GM20000 (cell line): ENCODE results near the gene SIRPA.
A peak's percentile ranks its signal among the peaks of the same experiment; 100 is the strongest.

Source experiments
- DNase-seq: peaks from one replicate; pipeline ENCODE4 v3.0.0; 2012; ENCODE audit warnings: low spot score
- TF ChIP-seq, protein P1 (sequence below): IDR thresholded peaks from 2 replicates; pipeline ENCODE4 v1.5.1; 2012; ENCODE audit warnings: mild to moderate bottlenecking, control low read depth; ENCODE audit errors: extremely low read depth, missing control alignments

The SIRPA gene

DNA sequence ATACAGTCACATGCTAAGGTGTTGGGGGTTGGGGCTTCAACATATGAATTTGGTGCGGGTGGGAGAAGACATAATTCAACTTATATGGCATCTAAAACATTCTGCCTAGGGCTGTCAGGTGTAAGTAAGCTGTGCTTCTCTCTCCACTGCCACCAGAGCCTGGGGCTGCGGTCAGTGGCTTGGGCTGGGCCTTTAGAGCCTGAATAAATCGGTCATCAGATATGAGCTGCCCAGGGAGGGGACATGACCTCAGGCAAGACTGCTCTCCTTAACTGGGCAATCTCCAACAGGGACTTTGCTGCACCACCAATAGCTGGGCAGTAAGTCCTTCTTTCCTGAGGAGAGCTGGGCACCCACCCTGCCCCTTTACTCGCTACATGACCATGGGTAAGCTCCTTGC, 24.9 kb upstream of the SIRPA start:
- DNase-seq = no peak
- TF ChIP-seq, protein P1, sequence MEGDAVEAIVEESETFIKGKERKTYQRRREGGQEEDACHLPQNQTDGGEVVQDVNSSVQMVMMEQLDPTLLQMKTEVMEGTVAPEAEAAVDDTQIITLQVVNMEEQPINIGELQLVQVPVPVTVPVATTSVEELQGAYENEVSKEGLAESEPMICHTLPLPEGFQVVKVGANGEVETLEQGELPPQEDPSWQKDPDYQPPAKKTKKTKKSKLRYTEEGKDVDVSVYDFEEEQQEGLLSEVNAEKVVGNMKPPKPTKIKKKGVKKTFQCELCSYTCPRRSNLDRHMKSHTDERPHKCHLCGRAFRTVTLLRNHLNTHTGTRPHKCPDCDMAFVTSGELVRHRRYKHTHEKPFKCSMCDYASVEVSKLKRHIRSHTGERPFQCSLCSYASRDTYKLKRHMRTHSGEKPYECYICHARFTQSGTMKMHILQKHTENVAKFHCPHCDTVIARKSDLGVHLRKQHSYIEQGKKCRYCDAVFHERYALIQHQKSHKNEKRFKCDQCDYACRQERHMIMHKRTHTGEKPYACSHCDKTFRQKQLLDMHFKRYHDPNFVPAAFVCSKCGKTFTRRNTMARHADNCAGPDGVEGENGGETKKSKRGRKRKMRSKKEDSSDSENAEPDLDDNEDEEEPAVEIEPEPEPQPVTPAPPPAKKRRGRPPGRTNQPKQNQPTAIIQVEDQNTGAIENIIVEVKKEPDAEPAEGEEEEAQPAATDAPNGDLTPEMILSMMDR = no peak

DNA sequence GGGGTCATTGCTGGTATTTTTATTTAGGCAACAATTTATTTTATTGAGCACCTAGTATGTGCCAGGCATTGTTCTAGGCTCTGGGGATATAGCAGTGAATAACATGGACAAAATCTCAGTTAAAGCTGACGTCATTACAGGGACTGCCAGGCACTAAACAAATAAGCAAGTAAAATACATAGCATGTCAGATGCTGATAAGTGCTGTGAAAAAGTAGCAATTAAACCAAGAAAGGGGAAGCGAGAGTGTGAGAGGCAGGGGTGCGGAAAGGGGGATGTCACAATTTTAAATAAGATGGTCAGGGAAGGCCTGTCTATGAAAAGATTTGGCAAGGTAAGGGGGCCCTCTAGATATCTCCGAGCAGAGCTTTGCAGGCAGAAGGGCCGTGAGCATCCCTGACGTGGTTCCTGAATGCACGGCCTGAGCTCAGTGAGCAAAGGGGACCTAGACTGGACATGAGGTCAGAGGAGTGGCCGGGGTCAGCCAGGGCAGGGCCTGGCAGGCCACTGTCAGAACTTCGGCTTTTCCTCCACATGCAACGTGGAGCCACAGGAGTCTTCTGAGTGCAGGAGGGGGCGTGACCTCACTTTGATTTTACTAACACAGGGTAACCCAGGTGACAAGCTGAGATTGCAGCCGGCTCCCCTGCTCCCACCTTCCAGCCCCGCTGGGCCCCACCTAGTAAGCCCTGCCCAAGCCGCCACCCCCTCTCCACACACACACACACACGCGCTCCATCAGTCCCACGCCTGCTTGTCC, 24.2 kb upstream of the SIRPA start:
- TF ChIP-seq, protein P1 = no peak
- peak; percentile 52 for DNase-seq

DNA sequence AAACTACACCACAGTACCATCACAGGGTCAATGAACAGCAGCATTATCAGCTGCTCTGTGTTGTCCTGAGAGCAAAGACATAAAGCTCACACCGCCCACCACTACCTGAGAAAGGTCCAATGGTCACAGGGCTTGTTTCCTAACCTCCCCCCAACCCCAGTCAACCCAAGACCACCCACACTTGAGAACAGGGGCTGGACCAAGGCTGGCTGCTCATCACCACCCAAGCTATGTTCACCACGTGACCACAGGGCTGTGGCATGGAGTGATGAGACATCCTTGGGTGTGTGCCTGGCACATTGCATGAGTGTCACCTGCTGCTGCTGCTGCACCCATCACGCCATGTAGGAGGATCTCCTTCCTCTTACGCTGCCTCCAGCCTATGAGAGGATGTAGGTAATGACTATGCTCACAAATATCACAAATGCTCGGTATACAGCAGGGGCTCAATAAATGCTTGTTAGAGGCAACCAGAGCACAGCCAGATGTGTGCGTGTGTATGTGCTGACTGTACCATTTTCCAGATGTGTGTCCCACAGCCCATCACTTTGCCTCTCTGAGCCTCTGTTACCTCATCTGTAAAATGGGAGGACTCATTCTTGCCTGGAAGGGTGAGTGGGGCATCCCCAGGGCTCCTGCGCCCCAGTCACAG, 23.3 kb upstream of the SIRPA start:
- TF ChIP-seq, protein P1 = no peak
- DNase-seq = no peak

DNA sequence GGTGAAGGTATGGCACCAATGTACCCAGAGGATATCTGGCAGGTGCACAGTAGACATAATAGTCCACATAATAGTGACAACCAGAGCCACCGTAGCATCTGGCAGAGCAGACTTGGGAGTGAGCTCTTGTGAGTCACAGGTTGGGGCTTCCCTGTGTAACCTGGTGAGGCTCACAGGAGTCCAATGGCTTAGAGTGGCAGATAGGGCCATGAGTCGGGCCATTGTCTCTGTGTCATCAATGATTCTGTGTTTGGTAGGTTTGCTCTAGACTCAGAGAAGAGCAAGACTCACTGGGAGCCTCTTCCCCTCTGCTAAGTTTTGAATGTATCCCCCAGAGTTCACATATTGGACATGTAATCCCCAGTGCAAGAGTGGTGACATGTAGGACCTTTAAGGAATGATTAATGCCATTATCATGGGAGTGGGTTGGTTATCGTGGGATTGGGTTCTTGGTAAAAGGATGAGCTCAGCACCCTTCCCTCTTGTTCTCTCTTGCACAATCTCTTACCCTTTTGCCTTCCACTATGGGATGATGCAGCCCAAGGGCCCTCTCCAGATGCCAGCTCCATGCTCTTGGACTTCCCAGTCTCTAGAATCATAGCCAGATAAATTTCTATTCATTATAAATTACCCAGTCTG, 22.6 kb upstream of the SIRPA start:
- TF ChIP-seq, protein P1 = no peak
- DNase-seq = no peak

DNA sequence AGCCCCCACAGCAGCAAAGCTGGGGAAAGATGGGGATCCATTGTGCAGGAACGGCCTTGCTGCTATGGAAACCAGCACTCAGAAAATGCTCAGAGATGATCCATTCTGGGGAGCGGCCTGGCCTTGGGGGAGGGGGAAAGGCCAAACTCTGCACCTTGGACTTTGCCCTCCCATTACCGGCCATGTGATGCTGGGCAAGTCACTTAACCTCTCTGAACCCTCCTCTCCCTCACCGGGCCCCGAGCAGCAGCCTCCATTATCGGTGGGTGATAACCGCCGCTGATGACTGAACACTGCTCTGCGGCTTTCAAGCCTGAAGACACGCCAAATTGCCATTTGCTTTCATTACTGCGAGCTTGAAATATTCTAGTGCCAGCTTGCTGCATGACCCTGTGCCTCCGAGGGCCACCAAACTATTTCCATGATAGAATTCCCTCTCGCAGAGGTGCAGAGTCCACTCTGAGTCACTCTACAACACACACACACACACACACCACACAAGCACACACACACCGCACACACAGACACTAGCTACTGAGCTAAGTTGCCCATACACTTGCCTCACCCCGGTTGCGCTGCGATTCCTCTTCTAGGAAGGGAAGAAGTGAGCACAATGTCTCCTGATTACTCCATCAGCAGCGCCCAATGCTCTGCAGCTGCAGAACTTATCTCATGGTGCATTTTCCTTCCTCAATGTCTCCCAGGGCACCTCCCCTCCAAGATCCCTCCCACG, 20.6 kb upstream of the SIRPA start:
- TF ChIP-seq, protein P1 = no peak
- no peak for DNase-seq

DNA sequence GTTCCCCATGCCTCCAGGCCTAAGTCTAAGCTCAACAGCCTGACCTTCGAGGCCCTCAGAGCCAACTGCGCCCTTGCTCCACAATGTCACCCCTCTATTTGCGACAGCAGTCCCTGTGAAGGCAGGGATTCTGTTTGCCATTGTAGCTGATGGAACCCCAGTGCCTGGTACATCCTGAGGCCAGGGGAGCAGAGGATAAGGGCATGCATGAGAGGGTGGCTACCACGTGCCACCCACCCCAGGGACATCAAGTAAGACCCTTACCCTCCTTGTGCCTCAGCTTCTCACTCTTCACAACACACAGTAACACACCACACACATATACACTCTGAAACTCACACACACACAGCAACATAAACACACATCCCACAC, 20.0 kb upstream of the SIRPA start:
- no peak for DNase-seq

More for the DNA sequence above, 20.0 kb upstream of the SIRPA start:
- TF ChIP-seq, protein P1 = no peak
